Smooth muscle cell of the coronary artery (primary cell): ENCODE measurements around the gene TBRG4. TPM values are rescaled to one million over a fixed set of nuclear protein-coding genes. Genes with fewer than 3 reads are reported as not detected.

ENCODE experiments used
- total RNA-seq: library from RNA; depleted of rRNA; stranded (reverse); fragments of >200 nt; gene quantifications from 2 replicates; pipeline ENCODE4 v1.2.3, GENCODE V29; 2014; ENCODE audit warnings: low replicate concordance

Gene TBRG4
- total RNA-seq = 38.0 and 60.4 TPM in 2 replicates

GRCh38 chr7:45111298-45112223, at the start of gene TBRG4:
TBRG4 (minus strand) TSS chr7:45111697; CDS start chr7:45109237, 2,460 bp downstream.

GRCh38 chr7:45157653-45158401, 46.3 kb upstream of the TBRG4 start, which contains the start of gene RAMP3:
RAMP3 (plus strand) TSS chr7:45157791; CDS start chr7:45157829, 38 bp downstream.

GRCh38 chr7:45088821-45089340, 22.6 kb downstream of the TBRG4 start, which contains the start of gene NACAD:
NACAD (minus strand) TSS chr7:45088969; CDS start chr7:45088894, 75 bp downstream.

Other genes with a start within 250 kb of the TBRG4 start
- 4.6 and 11.8 TPM in 2 replicates for gene PURB, start 226.2 kb downstream of the TBRG4 start, total RNA-seq
- 0.08 TPM in 1 of 2 replicates, not detected in the other for gene MYO1G, start 132.7 kb downstream of the TBRG4 start, total RNA-seq
- 61.2 and 70.1 TPM in 2 replicates for gene CCM2, start 111.5 kb downstream of the TBRG4 start, total RNA-seq
- 0.47 and 1.3 TPM in 2 replicates for gene NACAD, start 22.7 kb downstream of the TBRG4 start, total RNA-seq
- not detected in 2 replicates for gene RAMP3, start 46.1 kb upstream of the TBRG4 start, total RNA-seq